HepG2 (cell line): ENCODE measurements around the gene TTC23L. TPM values are rescaled to one million over a fixed set of nuclear protein-coding genes. Genes with fewer than 3 reads are reported as not detected.

ENCODE experiments used
- DNMT3B ChIP-seq: conservative IDR thresholded peaks from 2 replicates; pipeline ENCODE4 v1.6.1; 2016; ENCODE audit warnings: missing biosample characterization, control low read depth
- FOXO1 ChIP-seq: sonication (generic); formaldehyde crosslinking; IDR thresholded peaks from 2 replicates; pipeline ENCODE4 v1.4.0; 2020; ENCODE audit warnings: missing genetic modification reagents
- JUND ChIP-seq: sonication (generic); formaldehyde crosslinking; IDR thresholded peaks from 2 replicates; pipeline ENCODE4 v1.8.0; 2022; ENCODE audit warnings: mild to moderate bottlenecking, missing genetic modification reagents
- KDM6A ChIP-seq: IDR thresholded peaks from 2 replicates; pipeline ENCODE4 v1.6.1; 2016; ENCODE audit warnings: low read depth
- KLF13 ChIP-seq: sonication (generic); formaldehyde crosslinking; IDR thresholded peaks from 2 replicates; pipeline ENCODE4 v1.4.0; 2020; ENCODE audit warnings: mild to moderate bottlenecking, missing genetic modification reagents
- KMT2B ChIP-seq: IDR thresholded peaks from 2 replicates; pipeline ENCODE4 v1.6.1; 2016; ENCODE audit warnings: missing genetic modification reagents, missing compliant biosample characterization
- NR2C2 ChIP-seq: sonication (generic); formaldehyde crosslinking; IDR thresholded peaks from 2 replicates; pipeline ENCODE4 v1.4.0; 2020; ENCODE audit warnings: missing genetic modification reagents, mild to moderate bottlenecking, moderate library complexity, borderline replicate concordance
- SSRP1 ChIP-seq: IDR thresholded peaks from 2 replicates; pipeline ENCODE4 v1.6.1; 2016; ENCODE audit warnings: control low read depth
- WIZ ChIP-seq: sonication (generic); formaldehyde crosslinking; IDR thresholded peaks from 2 replicates; pipeline ENCODE4 v1.5.1; 2020; ENCODE audit warnings: mild to moderate bottlenecking, missing genetic modification reagents
- YY1 ChIP-seq: IDR thresholded peaks from 2 replicates; pipeline ENCODE4 v1.6.1; 2011; ENCODE audit warnings: low read length, low read depth, moderate library complexity, mild to moderate bottlenecking; ENCODE audit not compliant: insufficient read depth, insufficient replicate concordance
- ZBTB7B ChIP-seq: sonication (generic); formaldehyde crosslinking; IDR thresholded peaks from 2 replicates; pipeline ENCODE4 v1.4.0; 2020; ENCODE audit warnings: missing genetic modification reagents
- ZFAT ChIP-seq: sonication (generic); formaldehyde crosslinking; conservative IDR thresholded peaks from 2 replicates; pipeline ENCODE4 v1.8.1; 2023; ENCODE audit warnings: missing genetic modification reagents, inconsistent platforms
- ZNF530 ChIP-seq: sonication (generic); formaldehyde crosslinking; IDR thresholded peaks from 2 replicates; pipeline ENCODE4 v1.5.0; 2020; ENCODE audit warnings: low read depth, mild to moderate bottlenecking, missing genetic modification reagents
- ZNF546 ChIP-seq: sonication (generic); formaldehyde crosslinking; conservative IDR thresholded peaks from 2 replicates; pipeline ENCODE4 v1.8.1; 2023; ENCODE audit warnings: mild to moderate bottlenecking, missing genetic modification reagents
- ZNF747 ChIP-seq: sonication (generic); formaldehyde crosslinking; IDR thresholded peaks from 2 replicates; pipeline ENCODE4 v1.8.1; 2023; ENCODE audit warnings: missing genetic modification reagents, mild to moderate bottlenecking, borderline replicate concordance
- ZNF777 ChIP-seq: sonication (generic); formaldehyde crosslinking; IDR thresholded peaks from 2 replicates; pipeline ENCODE4 v1.4.0; 2020; ENCODE audit warnings: missing genetic modification reagents
- polyA plus RNA-seq, 8 experiments: library from polyadenylated mRNA; depleted of rRNA in 3 of 8; stranded (reverse) in 7 of 8; unstranded in 1 of 8; fragments of >200 nt; fragmentation: Illumina TruSeq in 4 of 8; extraction: Trizol in 4 of 8; gene quantifications; 2 replicates each; pipeline versions ENCODE4 v1.2.1 to v1.2.3, GENCODE V29; 2011 to 2016; ENCODE audit warnings: low read depth in 4 of 8, missing spikeins in 1 of 8, mixed read lengths in 1 of 8; ENCODE audit not compliant: insufficient read depth in 1 of 8
- total RNA-seq, 5 experiments: library from RNA; depleted of rRNA; stranded (reverse); fragments of >200 nt; fragmentation: Illumina TruSeq; extraction: Trizol; gene quantifications; 2 replicates each; pipeline ENCODE4 v1.2.3, GENCODE V29; 2016; ENCODE audit warnings: low read depth in 1 of 5
- TF ChIP-seq, protein P1 (sequence below): sonication (generic); formaldehyde crosslinking; IDR thresholded peaks from 2 replicates; pipeline ENCODE4 v1.8.1; 2022; ENCODE audit warnings: mild to moderate bottlenecking, missing genetic modification reagents
- TF ChIP-seq, protein P2 (sequence below): sonication (generic); formaldehyde crosslinking; conservative IDR thresholded peaks from 2 replicates; pipeline ENCODE4 v1.5.0; 2020; ENCODE audit warnings: missing genetic modification reagents
- TF ChIP-seq, protein P3 (sequence below): sonication (generic); formaldehyde crosslinking; IDR thresholded peaks from 2 replicates; pipeline ENCODE4 v1.5.1; 2020; ENCODE audit warnings: mild to moderate bottlenecking, missing genetic modification reagents, moderate library complexity
- TF ChIP-seq, protein P4 (sequence below): sonication (generic); formaldehyde crosslinking; conservative IDR thresholded peaks from 2 replicates; pipeline ENCODE4 v1.4.0; 2020; ENCODE audit warnings: missing genetic modification reagents
- TF ChIP-seq, protein P5 (sequence below): sonication (generic); formaldehyde crosslinking; IDR thresholded peaks from 2 replicates; pipeline ENCODE4 v1.8.1; 2023; ENCODE audit warnings: mild to moderate bottlenecking, moderate library complexity, missing genetic modification reagents

The TTC23L gene
- total and polyA plus RNA-seq, 2 of the 13 experiments (the other 11 are each of a cell fraction or from before 2014, with no cell fraction given): 0.37 to 1.4 TPM

DNA sequence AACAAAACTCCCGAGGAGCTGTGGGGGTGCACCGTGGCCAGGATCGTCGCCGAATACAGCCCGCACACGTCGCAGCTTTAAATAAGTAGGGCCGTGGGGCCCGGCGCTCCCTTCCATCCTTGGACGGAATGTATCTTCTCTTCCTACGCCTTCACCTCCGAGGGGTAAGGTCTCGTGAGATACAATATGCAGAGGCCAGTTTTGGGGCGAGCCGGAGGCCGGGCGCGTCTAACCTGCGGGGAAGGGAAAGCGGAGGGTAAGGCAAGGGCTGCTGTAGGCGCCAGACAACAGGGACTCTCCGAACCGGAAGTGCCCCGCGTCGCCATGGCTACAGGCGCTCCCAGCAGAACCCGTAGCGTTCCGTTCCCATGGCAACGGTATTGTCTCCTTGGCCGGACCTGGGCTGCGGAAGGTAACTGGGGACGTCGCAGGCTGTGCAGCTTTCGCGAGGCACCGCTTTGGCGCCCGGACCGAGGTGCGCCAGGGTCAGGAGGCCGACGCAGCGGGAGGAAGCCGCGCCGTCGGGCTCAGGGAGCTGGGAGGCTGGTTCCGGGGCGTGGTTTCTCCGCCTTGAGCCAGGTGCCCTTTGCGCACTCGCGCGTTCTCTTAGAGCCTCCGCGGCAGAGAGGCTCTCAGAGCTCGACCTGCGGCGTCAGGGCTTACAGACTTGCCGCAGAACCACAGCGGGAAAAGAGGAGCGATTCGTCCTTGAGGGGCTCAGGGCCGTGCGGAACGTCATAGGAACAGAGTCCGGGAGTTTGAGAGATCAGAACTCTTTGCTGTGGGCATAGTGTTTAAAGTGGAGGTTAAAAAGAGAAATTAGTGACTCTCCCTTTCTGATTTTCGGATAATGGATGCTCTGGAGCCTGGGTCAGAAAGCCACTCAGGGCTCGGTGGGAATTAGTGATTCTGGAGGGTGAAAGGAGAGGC lies at the start of gene TTC23L (continued):
- TF ChIP-seq, protein P1, sequence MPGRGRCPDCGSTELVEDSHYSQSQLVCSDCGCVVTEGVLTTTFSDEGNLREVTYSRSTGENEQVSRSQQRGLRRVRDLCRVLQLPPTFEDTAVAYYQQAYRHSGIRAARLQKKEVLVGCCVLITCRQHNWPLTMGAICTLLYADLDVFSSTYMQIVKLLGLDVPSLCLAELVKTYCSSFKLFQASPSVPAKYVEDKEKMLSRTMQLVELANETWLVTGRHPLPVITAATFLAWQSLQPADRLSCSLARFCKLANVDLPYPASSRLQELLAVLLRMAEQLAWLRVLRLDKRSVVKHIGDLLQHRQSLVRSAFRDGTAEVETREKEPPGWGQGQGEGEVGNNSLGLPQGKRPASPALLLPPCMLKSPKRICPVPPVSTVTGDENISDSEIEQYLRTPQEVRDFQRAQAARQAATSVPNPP (CRISPR knock-in tag): peak; percentile 85
- no peak for TF ChIP-seq DNMT3B (CRISPR knock-in tag)
- no peak for TF ChIP-seq SSRP1 (CRISPR knock-in tag)
- TF ChIP-seq WIZ (CRISPR knock-in tag): no peak
- peak; percentile 90 for TF ChIP-seq KMT2B (CRISPR knock-in tag)
- no peak for TF ChIP-seq ZNF530
- TF ChIP-seq, protein P2, sequence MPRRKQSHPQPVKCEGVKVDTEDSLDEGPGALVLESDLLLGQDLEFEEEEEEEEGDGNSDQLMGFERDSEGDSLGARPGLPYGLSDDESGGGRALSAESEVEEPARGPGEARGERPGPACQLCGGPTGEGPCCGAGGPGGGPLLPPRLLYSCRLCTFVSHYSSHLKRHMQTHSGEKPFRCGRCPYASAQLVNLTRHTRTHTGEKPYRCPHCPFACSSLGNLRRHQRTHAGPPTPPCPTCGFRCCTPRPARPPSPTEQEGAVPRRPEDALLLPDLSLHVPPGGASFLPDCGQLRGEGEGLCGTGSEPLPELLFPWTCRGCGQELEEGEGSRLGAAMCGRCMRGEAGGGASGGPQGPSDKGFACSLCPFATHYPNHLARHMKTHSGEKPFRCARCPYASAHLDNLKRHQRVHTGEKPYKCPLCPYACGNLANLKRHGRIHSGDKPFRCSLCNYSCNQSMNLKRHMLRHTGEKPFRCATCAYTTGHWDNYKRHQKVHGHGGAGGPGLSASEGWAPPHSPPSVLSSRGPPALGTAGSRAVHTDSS (CRISPR knock-in tag): no peak
- no peak for TF ChIP-seq ZFAT (CRISPR knock-in tag)
- no peak for TF ChIP-seq YY1
- 0 out of 2 replicates have a peak, but pooled peaks have one; percentile 46 for TF ChIP-seq KLF13 (CRISPR knock-in tag)
- TF ChIP-seq, protein P3, sequence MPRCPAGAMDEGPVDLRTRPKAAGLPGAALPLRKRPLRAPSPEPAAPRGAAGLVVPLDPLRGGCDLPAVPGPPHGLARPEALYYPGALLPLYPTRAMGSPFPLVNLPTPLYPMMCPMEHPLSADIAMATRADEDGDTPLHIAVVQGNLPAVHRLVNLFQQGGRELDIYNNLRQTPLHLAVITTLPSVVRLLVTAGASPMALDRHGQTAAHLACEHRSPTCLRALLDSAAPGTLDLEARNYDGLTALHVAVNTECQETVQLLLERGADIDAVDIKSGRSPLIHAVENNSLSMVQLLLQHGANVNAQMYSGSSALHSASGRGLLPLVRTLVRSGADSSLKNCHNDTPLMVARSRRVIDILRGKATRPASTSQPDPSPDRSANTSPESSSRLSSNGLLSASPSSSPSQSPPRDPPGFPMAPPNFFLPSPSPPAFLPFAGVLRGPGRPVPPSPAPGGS (CRISPR knock-in tag): peak; percentile 93
- peak; percentile 19; the same call in 1 of the 2 replicates for TF ChIP-seq ZNF747 (CRISPR knock-in tag)
- TF ChIP-seq FOXO1 (CRISPR knock-in tag): peak; percentile 19; the same call in 1 of the 2 replicates
- 0 out of 2 replicates have a peak, but pooled peaks have one; percentile 44 for TF ChIP-seq JUND (CRISPR knock-in tag)
- TF ChIP-seq, protein P4, sequence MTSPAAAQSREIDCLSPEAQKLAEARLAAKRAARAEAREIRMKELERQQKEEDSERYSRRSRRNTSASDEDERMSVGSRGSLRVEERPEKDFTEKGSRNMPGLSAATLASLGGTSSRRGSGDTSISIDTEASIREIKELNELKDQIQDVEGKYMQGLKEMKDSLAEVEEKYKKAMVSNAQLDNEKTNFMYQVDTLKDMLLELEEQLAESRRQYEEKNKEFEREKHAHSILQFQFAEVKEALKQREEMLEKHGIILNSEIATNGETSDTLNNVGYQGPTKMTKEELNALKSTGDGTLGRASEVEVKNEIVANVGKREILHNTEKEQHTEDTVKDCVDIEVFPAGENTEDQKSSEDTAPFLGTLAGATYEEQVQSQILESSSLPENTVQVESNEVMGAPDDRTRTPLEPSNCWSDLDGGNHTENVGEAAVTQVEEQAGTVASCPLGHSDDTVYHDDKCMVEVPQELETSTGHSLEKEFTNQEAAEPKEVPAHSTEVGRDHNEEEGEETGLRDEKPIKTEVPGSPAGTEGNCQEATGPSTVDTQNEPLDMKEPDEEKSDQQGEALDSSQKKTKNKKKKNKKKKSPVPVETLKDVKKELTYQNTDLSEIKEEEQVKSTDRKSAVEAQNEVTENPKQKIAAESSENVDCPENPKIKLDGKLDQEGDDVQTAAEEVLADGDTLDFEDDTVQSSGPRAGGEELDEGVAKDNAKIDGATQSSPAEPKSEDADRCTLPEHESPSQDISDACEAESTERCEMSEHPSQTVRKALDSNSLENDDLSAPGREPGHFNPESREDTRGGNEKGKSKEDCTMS (CRISPR knock-in tag): no peak
- 0 out of 2 replicates have a peak, but pooled peaks have one; percentile 45 for TF ChIP-seq ZBTB7B (CRISPR knock-in tag)
- TF ChIP-seq, protein P5, sequence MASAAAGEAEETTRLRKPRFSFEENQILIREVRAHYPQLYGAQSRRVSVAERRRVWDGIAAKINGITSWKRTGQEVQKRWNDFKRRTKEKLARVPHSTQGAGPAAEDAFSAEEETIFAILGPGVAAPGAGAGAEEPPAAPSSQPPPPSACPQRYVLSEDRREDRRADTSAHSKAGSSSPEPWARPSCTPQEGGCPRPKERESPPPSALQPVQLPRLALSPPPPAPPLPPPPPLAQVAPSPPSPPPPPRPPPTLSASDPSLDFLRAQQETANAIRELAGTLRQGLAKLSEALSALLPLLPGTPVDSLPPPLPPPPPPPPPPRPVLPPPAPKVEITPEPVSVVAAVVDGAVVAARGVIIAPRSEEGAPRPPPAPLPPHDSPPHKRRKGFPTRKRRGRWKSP: peak; percentile 97
- no peak for TF ChIP-seq ZNF546 (CRISPR knock-in tag)
- TF ChIP-seq KDM6A (CRISPR knock-in tag): no peak
- TF ChIP-seq NR2C2 (CRISPR knock-in tag): peak; percentile 89
- TF ChIP-seq ZNF777 (CRISPR knock-in tag): peak; percentile 100
